OCI-LY1 (cell line): ENCODE results near the gene CHMP2A.
A peak's percentile ranks its signal among the peaks of the same experiment; 100 is the strongest.

Experiments
- H2AFZ ChIP-seq: fragments of 200-600 bp; sonication (generic), shearing (Covaris generic); 2 replicates; pipeline ENCODE4 v1.6.0; 2014; ENCODE audit warnings: antibody characterized with exemption, mild to moderate bottlenecking, low read length
- H3F3A ChIP-seq: fragments of 200-600 bp; sonication (generic), shearing (Covaris generic); 2 replicates; pipeline ENCODE4 v1.6.0; 2014; ENCODE audit warnings: mild to moderate bottlenecking, antibody characterized with exemption, low read length, moderate library complexity; ENCODE audit not compliant: insufficient read depth
- H3K27ac ChIP-seq: fragments of 200-600 bp; sonication (generic); 2 replicates; pipeline ENCODE4 v1.5.1; 2014; ENCODE audit warnings: low read length, mixed run types, mild to moderate bottlenecking, low read depth; ENCODE audit not compliant: poor library complexity, severe bottlenecking
- H3K27me3 ChIP-seq: fragments of 200-600 bp; sonication (generic); 2 replicates; pipeline ENCODE4 v1.6.0; 2014; ENCODE audit warnings: antibody characterized with exemption, mild to moderate bottlenecking, low read length, moderate library complexity; ENCODE audit not compliant: insufficient read depth
- H3K36me3 ChIP-seq: fragments of 200-600 bp; sonication (generic); 2 replicates; pipeline ENCODE4 v1.6.1; 2014; ENCODE audit warnings: mild to moderate bottlenecking, antibody characterized with exemption, low read length, moderate library complexity, mixed read lengths; ENCODE audit not compliant: insufficient read depth
- H3K4me1 ChIP-seq: fragments of 200-600 bp; sonication (generic); 2 replicates; pipeline ENCODE4 v1.5.1; 2014; ENCODE audit warnings: mild to moderate bottlenecking, low read length, moderate library complexity; ENCODE audit not compliant: insufficient read depth, severe bottlenecking
- H3K4me2 ChIP-seq: fragments of 200-600 bp; sonication (generic), shearing (Covaris generic); 2 replicates; pipeline ENCODE4 v1.6.1; 2014; ENCODE audit warnings: low read length
- H3K4me3 ChIP-seq: fragments of 200-600 bp; sonication (generic); 2 replicates; pipeline ENCODE4 v1.5.1; 2014; ENCODE audit warnings: low read length, low read depth, mild to moderate bottlenecking, mixed read lengths; ENCODE audit not compliant: poor library complexity, severe bottlenecking
- H3K79me2 ChIP-seq: fragments of 200-600 bp; shearing (Covaris generic); 2 replicates; pipeline ENCODE4 v1.6.1; 2016; ENCODE audit warnings: mixed run types, low read length, mixed read lengths; ENCODE audit not compliant: insufficient read depth
- H3K9ac ChIP-seq: fragments of 200-600 bp; sonication (generic), shearing (Covaris generic); 2 replicates; pipeline ENCODE4 v1.6.1; 2014; ENCODE audit warnings: mild to moderate bottlenecking, low read length, mixed read lengths
- H3K9me2 ChIP-seq: fragments of 200-600 bp; sonication (generic), shearing (Covaris generic); 2 replicates; pipeline ENCODE4 v1.6.1; 2014; ENCODE audit warnings: low read depth, mild to moderate bottlenecking, low read length, mixed read lengths
- H3K9me3 ChIP-seq: fragments of 200-600 bp; shearing (Covaris generic); 2 replicates; pipeline ENCODE4 v1.6.1; 2014; ENCODE audit warnings: low read length, mixed read lengths
- H4K20me1 ChIP-seq: fragments of 200-600 bp; sonication (generic), shearing (Covaris generic); 2 replicates; pipeline ENCODE4 v1.6.0; 2016; ENCODE audit warnings: mild to moderate bottlenecking, low read length; ENCODE audit not compliant: insufficient read depth
- EZH2 ChIP-seq: fragments of 200-600 bp; sonication (generic), shearing (Covaris generic); IDR thresholded peaks from 2 replicates; pipeline ENCODE4 v1.8.0; 2017; ENCODE audit warnings: borderline replicate concordance, mixed run types, mild to moderate bottlenecking, antibody characterized with exemption, low read length, moderate library complexity, mixed read lengths
- TF ChIP-seq, protein P1 (sequence below): fragments of 200-600 bp; sonication (generic), shearing (Covaris generic); IDR thresholded peaks from 2 replicates; pipeline ENCODE4 v1.5.1; 2017; ENCODE audit warnings: mild to moderate bottlenecking, antibody characterized with exemption, low read length, moderate library complexity, mixed read lengths

The CHMP2A gene

DNA sequence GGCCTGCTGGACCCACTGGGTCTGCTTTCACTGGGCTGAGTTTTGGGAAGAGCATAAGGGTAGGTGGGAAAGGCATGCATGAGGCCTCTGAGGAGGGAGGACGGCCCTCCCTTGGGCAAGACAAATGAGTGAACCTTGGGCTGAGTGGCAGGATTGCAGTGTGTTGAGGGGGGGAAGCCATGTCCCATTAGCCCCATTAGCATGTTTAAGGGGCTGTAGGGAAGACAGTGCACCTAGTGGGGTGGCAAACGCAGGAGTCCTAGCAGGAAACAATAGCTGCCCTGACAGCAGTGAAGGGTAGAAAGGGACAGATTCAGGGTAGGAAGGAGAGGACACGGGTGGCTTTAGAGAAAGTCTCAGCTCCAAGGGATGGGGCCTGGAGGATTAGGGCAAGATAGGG lies 32.2 kb downstream of the CHMP2A start:
- Histone ChIP-seq H3K36me3 (no peaks in the 10 kb centered on the region), H3K4me3 (no peak overlapping the region), H3K4me2 (no peak overlapping the region), H3K79me2 (no peaks in the 10 kb centered on the region), H3F3A (no peaks in the 10 kb centered on the region), H3K9me2 (no peaks in the 10 kb centered on the region), H3K9me3 (no peaks in the 10 kb centered on the region), H3K4me1 (peaks cover 24% of the 10 kb centered on the region), H3K27ac (no peak overlapping the region), H2AFZ (no peak overlapping the region), H4K20me1 (no peaks in the 10 kb centered on the region), H3K9ac (no peak overlapping the region), H3K27me3 (no peaks in the 10 kb centered on the region)
- TF ChIP-seq, protein P1, sequence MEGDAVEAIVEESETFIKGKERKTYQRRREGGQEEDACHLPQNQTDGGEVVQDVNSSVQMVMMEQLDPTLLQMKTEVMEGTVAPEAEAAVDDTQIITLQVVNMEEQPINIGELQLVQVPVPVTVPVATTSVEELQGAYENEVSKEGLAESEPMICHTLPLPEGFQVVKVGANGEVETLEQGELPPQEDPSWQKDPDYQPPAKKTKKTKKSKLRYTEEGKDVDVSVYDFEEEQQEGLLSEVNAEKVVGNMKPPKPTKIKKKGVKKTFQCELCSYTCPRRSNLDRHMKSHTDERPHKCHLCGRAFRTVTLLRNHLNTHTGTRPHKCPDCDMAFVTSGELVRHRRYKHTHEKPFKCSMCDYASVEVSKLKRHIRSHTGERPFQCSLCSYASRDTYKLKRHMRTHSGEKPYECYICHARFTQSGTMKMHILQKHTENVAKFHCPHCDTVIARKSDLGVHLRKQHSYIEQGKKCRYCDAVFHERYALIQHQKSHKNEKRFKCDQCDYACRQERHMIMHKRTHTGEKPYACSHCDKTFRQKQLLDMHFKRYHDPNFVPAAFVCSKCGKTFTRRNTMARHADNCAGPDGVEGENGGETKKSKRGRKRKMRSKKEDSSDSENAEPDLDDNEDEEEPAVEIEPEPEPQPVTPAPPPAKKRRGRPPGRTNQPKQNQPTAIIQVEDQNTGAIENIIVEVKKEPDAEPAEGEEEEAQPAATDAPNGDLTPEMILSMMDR = no peak
- TF ChIP-seq EZH2 = no peak

DNA sequence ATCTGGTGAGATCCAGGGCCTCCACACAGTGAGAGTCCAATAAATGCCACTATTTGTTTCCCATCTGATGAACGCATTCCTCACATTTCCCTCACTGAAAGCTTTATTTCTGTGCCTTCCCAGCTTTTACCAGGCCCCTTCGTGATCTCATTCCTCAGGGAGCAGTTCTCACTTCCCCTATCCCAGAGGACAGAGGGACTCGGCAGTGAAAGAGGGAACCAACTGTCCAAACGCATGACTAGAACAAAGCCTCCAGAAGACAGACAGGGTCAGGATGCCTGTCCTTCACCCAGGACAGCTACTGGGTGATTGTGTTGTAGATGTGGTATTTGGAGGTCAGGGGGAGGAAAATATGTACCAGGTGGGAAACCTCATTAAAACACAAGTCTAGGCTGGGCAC lies 33.3 kb downstream of the CHMP2A start:
- Histone ChIP-seq H3K4me2 (peak overlapping the region; percentile 43; the same call in 1 of the 2 replicates), H3F3A (no peaks in the 10 kb centered on the region), H3K79me2 (no peaks in the 10 kb centered on the region), H3K36me3 (peaks cover 3% of the 10 kb centered on the region; the same call in 1 of the 2 replicates), H3K27ac (peak overlapping the region; percentile 87), H3K4me1 (peaks cover 24% of the 10 kb centered on the region), H3K9me3 (no peaks in the 10 kb centered on the region), H3K9ac (peak overlapping the region; percentile 25; the same call in 1 of the 2 replicates), H3K27me3 (no peaks in the 10 kb centered on the region), H2AFZ (no peak overlapping the region), H4K20me1 (no peaks in the 10 kb centered on the region), H3K9me2 (no peaks in the 10 kb centered on the region), H3K4me3 (peak overlapping the region; percentile 10)
- TF ChIP-seq EZH2 = no peak
- TF ChIP-seq, protein P1 = no peak

DNA sequence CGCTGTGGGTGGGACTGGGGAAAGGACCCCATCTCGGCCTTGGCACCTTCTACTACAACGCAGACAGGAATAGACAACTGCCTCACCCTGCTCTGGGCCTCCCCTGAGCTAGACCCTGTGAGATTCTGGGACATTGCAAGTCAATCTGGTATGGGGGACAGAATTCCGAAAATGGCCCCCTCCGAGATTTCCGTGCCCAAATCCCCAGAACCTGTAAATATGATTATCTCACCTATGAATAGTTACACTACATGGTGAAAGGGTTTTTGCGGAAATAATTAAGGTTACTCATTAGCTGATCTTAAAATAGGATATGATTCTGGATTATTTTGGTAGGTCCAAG lies 34.7 kb downstream of the CHMP2A start:
- Histone ChIP-seq H4K20me1 (no peaks in the 10 kb centered on the region), H3K27me3 (no peaks in the 10 kb centered on the region), H3K79me2 (no peaks in the 10 kb centered on the region), H3F3A (no peaks in the 10 kb centered on the region), H3K9ac (peak overlapping the region; percentile 92), H3K36me3 (peaks cover 9% of the 10 kb centered on the region; the same call in 1 of the 2 replicates), H3K4me2 (peak overlapping the region; percentile 88), H3K9me3 (no peaks in the 10 kb centered on the region), H3K4me3 (peak overlapping the region; percentile 74), H2AFZ (no peak overlapping the region), H3K9me2 (no peaks in the 10 kb centered on the region), H3K27ac (peak overlapping the region; percentile 87), H3K4me1 (peaks cover 39% of the 10 kb centered on the region)
- TF ChIP-seq, protein P1 = no peak
- TF ChIP-seq EZH2 = no peak
